Measurements from ENCODE around the gene LHPP.

DNA sequence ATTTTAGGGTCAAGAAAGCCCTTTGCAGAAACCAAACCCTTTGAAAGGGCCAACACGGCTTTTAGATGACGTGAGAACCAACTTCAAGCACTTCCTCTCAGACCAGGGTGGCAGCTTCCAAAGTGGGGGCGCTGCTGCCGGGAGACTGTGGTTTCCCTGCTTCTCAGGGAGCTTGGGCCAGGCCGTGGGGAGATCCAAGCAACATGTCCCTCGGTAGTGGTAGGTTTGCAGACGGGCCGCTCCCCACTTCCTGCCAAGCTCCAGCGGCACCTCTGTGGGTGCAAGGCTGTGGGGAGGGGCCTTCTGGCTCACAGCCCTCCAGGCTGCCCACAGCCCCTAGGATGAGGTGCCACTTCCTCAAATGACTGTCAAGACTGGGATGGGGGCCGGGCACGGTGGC is 150.1 kb downstream of the LHPP start:
- TF ChIP-seq POLR2A (IDR thresholded peaks at IDR 0.05), result no peak
- TF ChIP-seq, protein P1, sequence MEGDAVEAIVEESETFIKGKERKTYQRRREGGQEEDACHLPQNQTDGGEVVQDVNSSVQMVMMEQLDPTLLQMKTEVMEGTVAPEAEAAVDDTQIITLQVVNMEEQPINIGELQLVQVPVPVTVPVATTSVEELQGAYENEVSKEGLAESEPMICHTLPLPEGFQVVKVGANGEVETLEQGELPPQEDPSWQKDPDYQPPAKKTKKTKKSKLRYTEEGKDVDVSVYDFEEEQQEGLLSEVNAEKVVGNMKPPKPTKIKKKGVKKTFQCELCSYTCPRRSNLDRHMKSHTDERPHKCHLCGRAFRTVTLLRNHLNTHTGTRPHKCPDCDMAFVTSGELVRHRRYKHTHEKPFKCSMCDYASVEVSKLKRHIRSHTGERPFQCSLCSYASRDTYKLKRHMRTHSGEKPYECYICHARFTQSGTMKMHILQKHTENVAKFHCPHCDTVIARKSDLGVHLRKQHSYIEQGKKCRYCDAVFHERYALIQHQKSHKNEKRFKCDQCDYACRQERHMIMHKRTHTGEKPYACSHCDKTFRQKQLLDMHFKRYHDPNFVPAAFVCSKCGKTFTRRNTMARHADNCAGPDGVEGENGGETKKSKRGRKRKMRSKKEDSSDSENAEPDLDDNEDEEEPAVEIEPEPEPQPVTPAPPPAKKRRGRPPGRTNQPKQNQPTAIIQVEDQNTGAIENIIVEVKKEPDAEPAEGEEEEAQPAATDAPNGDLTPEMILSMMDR (IDR thresholded peaks at IDR 0.05), result no peak
